Kidney glomerular epithelial cell (primary cell): ENCODE results near the gene CCDC3.

Source experiments
- DNase-seq: peaks from one replicate; lab custom pipeline; 2025; lab: John Stamatoyannopoulos, UW

CCDC3 gene

GRCh38 chr10:12922117-12922900 lies 79.2 kb downstream of the CCDC3 start:
- DNase-seq, result no peak

GRCh38 chr10:12921163-12921562 lies 80.3 kb downstream of the CCDC3 start:
- DNase-seq, result no peak

DNA sequence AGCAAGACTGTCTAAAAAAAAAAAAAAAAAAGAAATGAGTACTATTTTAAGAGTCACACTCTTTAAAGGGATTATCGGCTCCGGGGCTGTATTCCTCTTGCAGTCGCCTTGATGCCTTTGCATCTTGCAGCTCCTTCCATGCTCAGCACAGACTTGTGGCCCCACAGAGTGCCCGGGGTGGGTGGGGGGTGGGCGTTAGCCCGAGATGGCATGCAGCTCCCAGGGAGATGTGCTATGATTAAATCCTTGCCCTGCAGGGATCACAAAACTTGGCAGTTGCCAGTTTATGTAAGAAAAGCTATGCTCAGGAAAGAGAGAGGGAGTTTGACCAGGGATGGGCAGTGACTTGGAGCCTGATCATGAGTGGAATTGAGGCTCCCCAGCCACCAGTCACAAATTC lies 81.9 kb downstream of the CCDC3 start:
- no peak for DNase-seq

GRCh38 chr10:12916587-12916986 lies 84.9 kb downstream of the CCDC3 start:
- DNase-seq, result no peak

DNA sequence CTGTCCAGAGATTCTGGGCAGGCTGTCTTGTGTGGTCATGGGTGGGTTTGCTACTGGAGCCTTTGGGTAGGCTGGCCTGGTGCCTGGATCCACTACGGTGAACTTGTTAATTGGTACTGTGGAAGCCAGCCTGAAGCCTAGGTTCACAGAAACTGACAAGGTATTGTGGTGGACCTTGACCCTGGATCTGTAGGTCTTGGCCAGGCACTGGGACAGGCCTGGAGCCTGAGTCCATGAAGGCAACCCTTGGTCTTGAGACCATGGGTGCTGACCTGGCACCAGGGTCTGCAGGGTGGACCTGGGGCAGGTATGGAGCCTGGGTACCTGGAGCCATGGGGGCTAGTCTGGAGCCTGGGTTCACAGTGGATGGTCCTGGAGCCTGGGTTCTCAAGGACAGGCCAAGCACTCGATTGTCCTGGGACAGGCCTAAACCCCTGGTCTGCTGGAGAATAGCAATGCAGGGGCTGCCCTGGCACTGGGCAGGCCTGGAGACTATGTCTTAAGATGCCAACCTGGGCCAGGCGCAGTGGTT lies 85.8 kb downstream of the CCDC3 start:
- no peak for DNase-seq

DNA sequence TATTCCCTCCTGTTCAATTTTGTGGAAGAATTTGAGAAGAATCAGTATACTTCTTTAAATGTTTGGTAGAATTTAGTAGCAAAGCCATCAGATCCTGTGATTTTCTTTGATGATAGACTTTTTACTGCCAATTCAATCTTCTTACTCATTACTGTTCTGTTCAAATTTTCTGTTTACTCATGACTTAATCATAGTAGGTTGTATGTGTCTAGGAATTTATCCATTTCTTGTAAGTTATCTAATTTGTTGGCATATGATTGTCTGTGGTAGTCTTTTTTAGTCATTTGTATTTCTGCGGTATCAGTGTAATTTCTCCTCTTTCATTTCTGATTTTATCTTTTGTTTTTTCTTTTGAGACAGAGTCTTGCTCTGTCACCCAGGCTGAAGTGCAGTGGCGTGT lies 87.4 kb downstream of the CCDC3 start:
- no peak for DNase-seq

GRCh38 chr10:12911795-12912194 lies 89.7 kb downstream of the CCDC3 start:
- DNase-seq, result no peak

DNA sequence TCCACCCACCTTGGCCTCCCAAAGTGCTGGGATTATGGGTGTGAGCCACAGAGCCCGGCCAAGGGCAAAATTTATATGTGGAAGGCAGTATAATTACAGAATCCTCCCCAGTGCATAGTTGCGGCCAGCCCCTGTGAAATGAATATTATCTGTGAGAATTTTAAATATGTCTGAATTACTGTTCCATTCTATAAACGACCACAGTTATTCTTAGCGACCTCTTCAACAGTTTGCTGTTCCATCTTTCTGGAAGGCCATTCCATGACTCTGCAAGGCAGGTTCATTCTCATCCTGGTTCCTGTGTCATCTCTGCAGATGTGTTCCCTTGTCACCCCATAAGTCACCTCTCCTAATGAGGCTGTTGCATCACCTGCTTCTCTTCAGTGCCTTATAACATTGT lies 90.7 kb downstream of the CCDC3 start:
- no peak for DNase-seq

DNA sequence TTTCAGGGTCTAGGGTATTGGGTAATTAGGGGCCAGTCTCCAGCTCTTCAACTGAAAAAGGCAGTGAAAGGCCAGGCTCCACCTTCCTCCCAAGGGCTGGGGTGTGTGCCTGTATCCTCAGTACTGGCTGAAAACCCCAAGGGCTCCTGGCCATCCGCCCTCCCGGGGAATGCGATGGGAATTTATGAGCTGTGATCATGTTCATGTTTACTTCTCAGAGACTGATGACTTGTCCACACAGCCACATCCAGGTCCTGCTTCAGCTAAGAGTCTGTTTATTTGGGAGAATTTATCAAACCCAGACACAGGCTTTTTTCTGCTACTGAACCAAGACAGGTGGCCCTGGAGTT lies 91.7 kb downstream of the CCDC3 start:
- no peak for DNase-seq

- DNase-seq, result no peak
Observed at GRCh38 chr10:12909182-12909835, 92.2 kb downstream of the CCDC3 start.

DNA sequence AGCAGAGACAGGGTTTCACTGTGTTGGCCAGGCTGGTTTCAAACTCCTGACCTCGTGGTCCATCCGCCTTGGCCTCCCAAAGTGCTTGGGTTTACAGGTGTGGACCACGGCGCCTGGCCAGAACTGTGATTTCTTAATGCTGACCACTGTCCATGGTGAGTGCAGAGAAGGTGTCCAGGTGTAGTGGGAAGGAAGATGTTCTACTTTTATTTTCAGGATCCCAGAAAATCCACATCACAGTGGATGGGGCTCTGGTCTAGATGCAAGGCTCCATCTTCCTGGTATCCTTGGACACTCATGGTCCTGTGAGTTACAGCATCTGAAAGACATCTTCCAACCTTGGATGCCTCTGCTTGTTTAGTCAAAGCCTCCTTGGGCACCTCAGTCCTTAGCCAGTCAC lies 92.7 kb downstream of the CCDC3 start:
- no peak for DNase-seq

- DNase-seq, result no peak
Observed at GRCh38 chr10:12907656-12908055, 93.9 kb downstream of the CCDC3 start.

DNA sequence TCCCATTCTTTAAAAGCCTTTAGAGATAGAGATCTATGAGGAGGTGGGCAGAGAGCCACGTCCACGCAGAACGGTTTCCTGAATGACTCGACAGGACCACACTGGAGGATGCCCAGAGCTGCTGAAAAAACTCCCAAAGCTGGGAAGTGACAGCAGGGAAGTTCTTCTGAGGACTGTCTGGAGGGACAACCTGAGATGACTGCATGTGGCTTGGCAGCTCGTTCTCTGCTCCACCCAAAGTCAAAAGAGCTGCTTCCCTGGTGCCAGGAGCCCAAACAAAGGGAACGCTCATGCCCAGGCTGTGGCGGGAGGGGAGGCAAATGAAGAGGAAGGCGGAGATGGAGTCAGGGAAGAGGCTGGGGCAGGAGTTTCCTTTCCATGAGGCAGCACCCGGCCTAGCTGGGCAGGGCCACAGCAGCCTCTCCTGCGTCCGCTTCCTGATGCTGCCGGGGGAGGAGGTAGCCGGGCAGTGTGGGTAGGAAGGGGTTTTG lies 95.4 kb downstream of the CCDC3 start:
- DNase-seq, result no peak

GRCh38 chr10:12905067-12905466 lies 96.4 kb downstream of the CCDC3 start:
- no peak for DNase-seq

- no peak for DNase-seq
Observed at GRCh38 chr10:12902851-12903358, 98.6 kb downstream of the CCDC3 start.

DNA sequence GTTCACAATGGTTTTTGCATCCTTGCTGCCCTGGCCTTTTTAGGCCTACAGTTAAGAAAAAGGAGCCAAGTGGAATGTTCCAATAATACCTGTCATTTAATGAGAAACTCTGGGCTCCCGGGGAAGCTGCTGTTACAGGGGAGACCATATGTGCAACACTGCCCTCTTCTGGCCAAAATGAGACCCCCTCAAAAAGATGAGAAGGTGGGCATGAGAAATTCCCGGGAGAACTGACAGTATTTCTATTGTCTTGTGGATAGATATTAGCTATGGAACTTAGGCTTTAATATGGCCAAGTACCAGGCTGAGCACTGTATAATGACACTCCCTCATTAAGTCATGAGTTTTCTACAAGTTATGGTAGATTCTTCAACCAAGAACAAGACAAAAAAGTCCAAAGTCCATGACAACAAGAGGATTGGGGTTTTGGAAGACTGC lies 99.4 kb downstream of the CCDC3 start:
- peak; percentile 46 for DNase-seq

- no peak for DNase-seq
Observed at GRCh38 chr10:12899546-12899945, 102.0 kb downstream of the CCDC3 start.

GRCh38 chr10:12898271-12898670 lies 103.2 kb downstream of the CCDC3 start:
- DNase-seq, result no peak

DNA sequence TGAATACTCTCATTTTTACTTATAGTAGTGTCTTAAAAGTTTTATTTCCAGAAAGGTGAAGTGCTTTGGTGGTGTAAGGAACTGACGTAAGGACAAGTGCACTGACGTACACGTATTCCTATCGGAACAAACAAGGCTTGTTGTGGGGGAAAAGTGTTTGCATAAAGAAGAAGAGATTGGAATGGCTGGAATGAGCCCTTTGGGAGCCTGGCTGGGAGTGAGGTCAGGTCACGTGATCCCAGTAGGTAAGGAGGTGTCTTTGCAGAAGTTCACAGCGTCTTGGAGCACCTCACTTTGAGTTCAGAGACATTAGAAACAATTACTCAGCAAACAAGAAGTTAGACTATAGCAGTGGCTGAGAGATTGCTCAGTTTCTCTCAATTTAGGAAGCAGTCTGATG lies 104.2 kb downstream of the CCDC3 start:
- no peak for DNase-seq

DNA sequence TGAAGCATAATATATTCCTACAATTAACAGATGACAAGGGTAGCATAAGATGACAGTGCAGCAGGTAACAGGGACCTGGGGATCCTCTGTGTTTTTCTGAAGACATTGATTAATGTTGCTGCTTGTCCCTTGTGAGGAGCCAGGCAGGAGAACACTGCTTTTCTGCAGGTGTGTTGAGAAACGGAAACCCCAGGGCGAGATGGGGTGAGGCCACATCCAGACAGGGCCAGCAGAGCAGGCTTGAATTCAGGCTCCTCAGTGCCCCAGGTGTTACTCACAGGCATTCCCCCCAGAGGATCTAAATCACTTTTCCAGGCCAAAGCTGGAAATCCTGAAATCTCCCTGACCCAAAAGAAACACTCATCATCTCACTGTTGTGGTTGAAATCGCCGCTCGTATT lies 105.3 kb downstream of the CCDC3 start:
- DNase-seq, result no peak

DNA sequence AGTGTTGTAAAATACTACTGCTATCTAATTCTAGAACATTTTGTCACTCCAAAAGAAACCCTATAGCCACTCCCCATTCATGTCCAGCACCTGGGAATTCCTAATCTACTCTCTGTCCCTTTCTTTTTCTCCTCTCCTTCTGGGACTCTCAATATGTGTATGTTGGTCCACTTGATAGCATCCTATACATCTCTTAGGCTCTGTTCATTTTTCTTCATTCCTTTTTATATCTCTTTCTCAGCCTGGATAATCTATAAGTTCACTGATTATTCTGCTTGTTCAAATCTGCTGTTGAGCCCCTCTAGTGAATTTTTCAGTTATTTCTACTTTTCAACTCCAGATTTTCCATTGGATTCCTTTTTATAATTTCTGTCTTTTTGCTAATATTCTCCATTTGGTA lies 108.6 kb downstream of the CCDC3 start:
- no peak for DNase-seq

GRCh38 chr10:12890958-12891357 lies 110.6 kb downstream of the CCDC3 start:
- DNase-seq, result no peak

DNA sequence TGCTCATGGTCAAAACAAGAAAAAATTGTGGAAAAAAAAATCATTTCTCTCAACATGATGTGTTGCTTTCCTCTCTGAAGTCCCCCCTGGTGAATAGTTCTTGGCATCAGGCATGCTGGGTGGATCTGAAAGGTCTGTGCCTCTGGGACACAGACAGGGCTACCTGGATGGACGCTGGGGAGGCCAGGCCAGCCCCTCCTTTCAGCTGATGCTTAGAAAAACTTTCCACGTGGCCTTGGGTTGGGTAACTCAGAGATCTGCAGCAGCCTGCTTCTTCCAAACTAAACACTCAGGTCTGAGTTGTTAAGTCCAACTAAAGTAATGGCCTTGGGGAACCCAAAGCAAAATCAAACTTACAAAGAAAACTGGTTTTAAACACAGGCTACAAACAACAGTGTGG lies 113.0 kb downstream of the CCDC3 start:
- DNase-seq, result no peak
